Fibroblast of lung (primary cell): ENCODE measurements around the gene NLGN1.

Source experiments
- CTCF ChIP-seq, 2 donors: IDR thresholded peaks in 1 of 2; conservative IDR thresholded peaks in 1 of 2; 1 replicate in 1 of 2; 2 replicates in 1 of 2; pipeline ENCODE4 v1.5.1; 2011 to 2012; ENCODE audit warnings: low read length in 2 of 2, control low read depth in 1 of 2, inconsistent platforms in 1 of 2, low read depth in 1 of 2, mild to moderate bottlenecking in 1 of 2
- EZH2 ChIP-seq: IDR thresholded peaks from 2 replicates; pipeline ENCODE4 v1.5.1; 2012; ENCODE audit warnings: low read length, control low read depth, mild to moderate bottlenecking; ENCODE audit errors: missing control alignments

- TF ChIP-seq CTCF (conservative IDR thresholded peaks at IDR 0.05 in 1 of 2, IDR thresholded peaks at IDR 0.05 in 1 of 2; ENCODE audit: low read depth in 1 of 2, low read length in 2 of 2) (no peak), EZH2 (no peak)
Measured at GRCh38 chr3:173901649-173902048, 504.1 kb downstream of the NLGN1 start.
